ENCODE data around the gene SYNGAP1.

- TF ChIP-seq CTCF (IDR thresholded peaks at IDR 0.05; ENCODE audit: insufficient read depth, low read length, poor library complexity, severe bottlenecking): no peak
- no peak for TF ChIP-seq EZH2phosphoT487 (conservative IDR thresholded peaks at IDR 0.05; ENCODE audit: low read length)
These were observed 29.7 kb upstream of the SYNGAP1 start for GRCh38 chr6:33390173-33390572.
